Stimulated activated CD8-positive, alpha-beta memory T cell treated with anti-CD3 and anti-CD28 coated beads, Interleukin-4, amount 100 ng/mL, for 24 hours (primary cell): ENCODE measurements around the gene ZNF555.
"Not testable (repeated sequence)": the region's sequence is repeated elsewhere in the genome, so short reads cannot be mapped to it uniquely, and the experiment has no call there.

Experiments used
- DNase-seq: peaks from one replicate; pipeline ENCODE4 v3.0.0-alpha.2; 2020; ENCODE audit warnings: low read depth

Gene ZNF555

DNA sequence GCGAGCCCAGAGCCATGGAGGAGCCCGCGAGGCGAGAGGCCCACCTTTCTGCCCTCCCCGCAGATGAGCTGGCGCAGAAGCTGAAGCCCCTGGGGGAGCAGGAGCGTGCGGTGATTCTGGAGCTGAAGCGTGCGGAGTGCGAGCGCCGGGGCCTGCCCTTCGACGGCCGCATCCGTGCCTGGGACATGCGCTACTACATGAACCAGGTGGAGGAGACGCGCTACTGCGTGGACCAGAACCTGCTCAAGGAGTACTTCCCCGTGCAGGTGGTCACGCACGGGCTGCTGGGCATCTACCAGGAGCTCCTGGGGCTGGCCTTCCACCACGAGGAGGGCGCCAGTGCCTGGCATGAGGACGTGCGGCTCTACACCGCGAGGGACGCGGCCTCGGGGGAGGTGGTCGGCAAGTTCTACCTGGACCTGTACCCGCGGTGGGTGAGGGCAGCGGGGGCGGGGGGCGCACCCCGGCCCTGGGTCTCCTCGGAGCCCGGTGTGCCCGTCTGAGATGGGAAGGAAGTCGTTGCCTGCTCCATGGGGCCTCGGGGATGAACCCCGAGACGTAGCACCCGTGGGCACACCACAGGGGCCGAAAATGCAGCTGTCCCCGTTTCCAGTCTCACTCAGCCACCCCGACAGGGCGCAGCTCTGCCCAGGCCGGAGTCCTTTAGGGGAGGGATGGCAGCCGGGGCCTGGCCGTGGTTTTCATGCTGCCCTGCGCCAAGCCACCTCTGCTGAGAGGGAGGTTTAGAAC lies 33.7 kb upstream of the ZNF555 start:
- no peak for DNase-seq

GRCh38 chr19:2808129-2808941 lies 32.9 kb upstream of the ZNF555 start:
- DNase-seq = no peak

- DNase-seq = no peak
These were observed 31.7 kb upstream of the ZNF555 start for GRCh38 chr19:2809387-2810140.

DNA sequence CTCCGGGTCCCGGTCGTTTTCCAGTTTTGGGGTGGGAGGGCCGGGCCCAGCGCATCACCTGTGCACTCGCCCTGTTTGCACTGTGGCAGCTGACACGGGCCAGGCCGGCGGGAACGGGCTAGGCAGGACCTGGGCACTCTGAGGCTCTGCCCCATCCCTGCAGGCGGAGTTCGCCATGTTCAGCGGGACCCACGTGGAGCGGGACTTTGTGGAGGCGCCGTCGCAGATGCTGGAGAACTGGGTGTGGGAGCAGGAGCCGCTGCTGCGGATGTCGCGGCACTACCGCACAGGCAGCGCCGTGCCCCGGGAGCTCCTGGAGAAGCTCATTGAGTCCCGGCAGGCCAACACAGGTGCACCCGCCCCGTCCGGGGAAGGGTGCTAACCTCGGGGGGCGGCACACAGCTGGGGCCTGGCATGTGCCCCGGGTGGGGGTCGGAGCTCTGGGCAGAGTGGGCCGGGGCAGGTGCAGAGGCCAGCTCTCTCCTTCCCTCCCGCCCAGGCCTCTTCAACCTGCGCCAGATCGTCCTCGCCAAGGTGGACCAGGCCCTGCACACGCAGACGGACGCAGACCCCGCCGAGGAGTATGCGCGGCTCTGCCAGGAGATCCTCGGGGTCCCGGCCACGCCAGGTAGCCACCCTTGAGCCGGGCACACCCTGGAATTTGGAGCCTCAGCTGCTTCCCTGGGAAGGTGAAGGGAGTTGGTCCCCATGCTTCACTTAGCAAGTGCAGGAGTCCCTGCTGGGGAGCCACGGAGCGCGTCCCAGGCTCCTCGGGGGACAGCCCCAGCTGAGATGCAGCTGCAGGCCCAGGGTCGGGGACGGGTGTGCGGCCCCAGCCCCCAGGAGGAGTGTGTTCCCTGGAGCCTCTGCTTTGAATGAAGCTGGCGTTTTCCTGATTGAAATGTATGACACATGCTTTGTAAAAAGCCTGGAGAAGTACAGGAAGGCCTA lies 30.9 kb upstream of the ZNF555 start:
- no peak for DNase-seq

DNA sequence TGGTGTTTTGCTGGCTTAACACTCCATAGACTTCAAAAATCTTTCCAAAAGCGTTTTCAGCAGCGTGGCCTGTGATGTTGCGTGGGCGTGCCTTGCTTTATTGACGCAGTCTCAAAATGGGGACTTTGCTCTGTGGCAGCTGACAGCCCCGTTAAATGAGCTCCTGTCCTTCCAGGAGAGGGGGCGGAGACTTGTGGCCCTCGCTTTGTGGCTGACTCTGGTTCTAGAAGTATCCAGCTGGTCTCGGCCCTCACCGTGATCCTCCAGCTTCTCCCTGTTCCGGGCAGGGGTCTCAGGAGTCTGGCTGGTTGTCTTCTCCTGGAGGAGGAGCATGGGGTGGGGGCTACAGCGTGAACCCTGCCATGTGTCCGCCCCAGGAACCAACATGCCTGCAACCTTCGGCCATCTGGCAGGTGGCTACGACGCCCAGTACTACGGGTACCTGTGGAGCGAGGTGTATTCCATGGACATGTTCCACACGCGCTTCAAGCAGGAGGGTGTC lies 30.0 kb upstream of the ZNF555 start:
- no peak for DNase-seq

GRCh38 chr19:2811735-2812413 lies 29.4 kb upstream of the ZNF555 start:
- DNase-seq = no peak

DNA sequence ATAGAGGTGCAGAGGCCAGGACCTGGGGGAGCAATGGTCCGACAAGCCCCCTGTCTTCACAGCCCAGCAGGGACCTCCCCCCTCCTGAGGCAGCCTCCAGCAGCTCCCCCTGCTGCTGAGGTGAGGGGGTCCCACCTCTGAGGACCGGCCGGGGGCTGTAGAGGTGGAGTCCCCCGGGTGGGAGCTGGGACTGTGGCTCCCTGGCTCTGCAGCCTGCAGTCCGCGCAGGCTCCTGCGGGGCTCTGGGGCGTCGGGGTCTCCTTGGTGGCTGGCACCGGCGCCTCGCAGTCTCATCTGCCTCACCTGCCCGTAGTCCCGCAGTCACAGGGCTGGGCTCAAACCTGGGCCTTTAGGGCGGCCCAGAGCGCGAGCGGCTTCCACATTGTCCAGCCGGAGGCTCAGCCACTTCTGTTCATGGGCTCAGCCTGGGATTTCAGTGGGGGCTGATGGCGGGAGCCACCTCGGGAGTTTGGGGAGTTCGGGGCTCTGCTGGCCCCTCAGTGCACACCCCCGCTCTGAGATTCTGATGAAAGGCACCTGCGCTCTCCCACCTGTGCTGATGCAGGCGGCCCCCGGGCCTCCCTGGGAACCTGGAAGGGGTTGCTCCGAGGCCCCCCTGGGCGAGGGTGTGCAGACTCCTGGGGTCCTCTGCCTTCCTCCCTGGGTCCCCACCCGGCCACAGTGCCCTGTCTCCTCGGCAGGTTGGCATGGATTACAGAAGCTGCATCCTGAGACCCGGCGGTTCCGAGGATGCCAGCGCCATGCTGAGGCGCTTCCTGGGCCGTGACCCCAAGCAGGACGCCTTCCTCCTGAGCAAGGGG lies 28.7 kb upstream of the ZNF555 start:
- no peak for DNase-seq

DNA sequence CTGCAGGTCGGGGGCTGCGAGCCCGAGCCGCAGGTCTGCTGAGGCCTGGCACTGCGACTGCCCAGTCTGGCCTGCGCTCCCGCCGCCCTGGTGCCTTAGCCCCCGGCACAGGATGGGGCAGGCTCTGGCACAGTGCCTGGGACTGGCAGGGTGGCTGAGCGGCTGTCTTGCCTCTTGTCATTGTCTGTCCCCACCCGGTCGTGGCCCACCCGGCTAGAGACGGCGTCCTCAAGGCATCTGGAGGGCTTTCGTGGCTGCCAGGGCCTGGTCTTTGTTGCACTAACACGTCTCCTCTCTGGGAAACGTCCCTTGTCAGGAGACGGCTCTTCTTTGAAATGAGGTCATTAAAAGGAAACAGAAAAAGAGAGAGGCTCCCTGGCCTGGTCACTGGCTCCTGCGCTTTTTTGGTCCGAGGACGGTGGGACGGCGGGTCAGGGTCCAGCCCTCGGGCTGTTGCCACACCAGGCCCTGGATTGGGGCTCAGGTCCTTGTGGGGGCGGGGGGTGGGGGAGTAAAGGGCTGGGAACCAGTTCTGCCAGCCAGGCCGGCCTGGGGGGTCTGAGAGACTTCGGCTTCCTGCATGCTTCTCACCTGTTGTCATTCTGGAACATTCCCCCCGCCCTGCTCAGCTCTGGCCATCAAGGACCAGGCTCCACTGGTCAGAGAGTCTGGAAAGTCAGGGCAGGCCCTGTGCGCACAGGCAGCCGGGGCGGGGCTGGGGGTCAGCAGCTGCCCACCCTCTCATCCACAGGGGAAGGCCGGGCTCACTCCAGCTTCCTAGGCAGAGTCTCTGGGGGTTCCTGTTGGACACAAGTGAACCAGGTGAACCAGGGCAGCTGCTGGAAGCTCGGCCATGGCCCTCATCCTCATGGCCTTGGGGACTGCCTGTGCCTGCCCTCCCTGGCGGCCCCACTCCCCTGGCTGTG lies 27.8 kb upstream of the ZNF555 start:
- DNase-seq = no peak

GRCh38 chr19:2814426-2814825 lies 26.8 kb upstream of the ZNF555 start:
- DNase-seq = no peak

DNA sequence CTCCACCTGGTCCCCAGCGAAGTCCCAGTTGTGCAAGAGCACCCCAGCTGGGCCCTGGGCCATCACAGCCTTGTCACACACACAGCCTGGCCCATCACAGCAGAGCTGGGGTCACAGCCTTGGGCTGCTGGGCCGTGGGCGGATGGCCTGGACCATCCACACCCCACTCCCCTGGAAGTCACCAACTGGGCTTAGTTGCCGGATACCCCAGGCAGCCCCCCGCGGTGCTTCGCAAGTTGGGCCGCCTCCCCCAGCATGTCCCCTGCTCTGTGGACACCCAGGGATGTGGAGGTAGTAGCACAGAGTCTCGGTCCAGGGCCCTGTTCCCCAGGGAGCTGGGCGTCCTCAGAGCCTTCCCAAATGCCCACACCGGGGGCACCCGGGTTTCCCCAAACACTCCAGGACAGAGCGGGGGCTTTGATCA lies 26.1 kb upstream of the ZNF555 start:
- DNase-seq = no peak

DNA sequence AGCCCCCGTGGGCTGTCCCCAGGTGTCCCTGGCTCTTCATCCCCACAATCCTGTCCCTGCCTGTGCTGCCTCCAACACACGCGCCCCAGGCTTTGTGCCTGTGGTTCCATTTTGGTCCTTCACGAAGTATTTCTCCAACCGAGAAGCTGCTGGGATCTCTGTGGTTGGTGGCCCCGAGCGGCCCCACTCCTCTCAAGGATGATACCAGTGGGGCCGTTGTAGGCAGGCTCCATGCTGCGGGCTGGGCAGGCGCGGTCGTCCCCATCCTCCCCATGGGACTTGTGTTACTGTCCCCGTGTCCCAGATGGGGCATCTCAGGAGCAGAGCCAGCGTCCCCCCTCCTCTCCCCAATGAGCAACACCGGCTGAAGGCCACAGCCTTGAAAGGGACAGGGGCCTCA lies 25.4 kb upstream of the ZNF555 start:
- no peak for DNase-seq

- no peak for DNase-seq
These were observed 24.6 kb upstream of the ZNF555 start for GRCh38 chr19:2816641-2817040.

GRCh38 chr19:2817237-2817829 lies 23.9 kb upstream of the ZNF555 start:
- not testable (repeated sequence) for DNase-seq

GRCh38 chr19:2819540-2820111 lies 21.6 kb upstream of the ZNF555 start, which contains the start of gene ZNF554:
TSS of gene ZNF554 (plus strand) at chr19:2819868. CDS start at chr19:2820072, 204 bp downstream.
- peak; percentile 98 for DNase-seq

DNA sequence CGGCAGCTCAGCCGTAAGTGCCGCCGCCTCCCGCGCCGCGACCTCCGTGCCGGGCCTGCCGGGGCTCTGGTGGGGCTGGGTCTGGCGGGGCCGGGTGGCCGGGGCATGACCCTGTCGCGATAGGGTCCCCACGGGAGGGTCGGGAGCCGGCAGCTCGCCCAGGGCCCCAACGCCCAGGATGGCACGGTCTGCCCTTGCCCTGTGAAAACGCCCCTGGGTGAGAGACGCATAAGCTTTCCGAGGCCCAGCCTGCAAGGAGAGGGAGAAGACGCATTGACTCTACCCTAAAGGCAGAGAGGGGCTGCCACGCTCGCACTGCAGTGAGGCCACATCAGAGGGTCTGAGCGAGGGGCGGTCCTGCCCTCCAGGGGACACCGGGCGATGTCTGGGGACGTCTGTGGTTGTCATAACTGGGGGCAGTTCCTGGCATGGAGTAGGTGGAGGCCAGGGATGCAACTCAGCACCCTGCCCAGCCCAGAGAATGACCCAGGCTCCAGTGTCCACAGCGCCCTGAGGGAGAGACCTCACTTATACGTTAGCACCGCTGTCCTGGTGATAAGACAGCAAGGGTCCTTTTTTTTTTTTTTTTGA lies 21.1 kb upstream of the ZNF555 start:
- DNase-seq = no peak

- DNase-seq = no peak
These were observed 18.4 kb upstream of the ZNF555 start for GRCh38 chr19:2822846-2823245.

DNA sequence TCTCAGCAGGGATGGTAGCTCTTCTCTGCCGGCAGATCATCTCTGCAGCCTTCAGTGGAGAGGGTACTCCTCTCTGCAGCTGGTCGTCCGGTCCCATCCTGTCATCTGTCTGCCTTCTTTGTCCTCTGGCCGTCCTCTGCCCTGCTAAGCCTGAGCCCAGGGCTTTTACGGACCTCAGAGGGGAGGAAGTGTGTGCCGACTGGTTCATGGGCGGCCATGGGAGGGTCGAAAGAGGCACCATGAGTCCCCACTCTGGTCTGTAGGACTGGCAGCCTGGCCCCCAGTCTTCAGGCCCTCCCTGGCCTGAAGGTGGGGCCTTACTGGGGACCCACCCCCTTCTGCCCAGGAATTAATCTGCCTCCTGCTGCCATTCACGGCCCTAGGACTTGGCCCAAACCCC lies 17.6 kb upstream of the ZNF555 start:
- DNase-seq = no peak
